IMR-90 (cell line): ENCODE data around the gene SYN1. TPM values are rescaled to one million over a fixed set of nuclear protein-coding genes. Genes with fewer than 3 reads are reported as not detected.

ENCODE experiments used
- ATAC-seq: fragments of 200-7000 bp; cut with Tn5 transposase; 2 replicates; pipeline ENCODE4 v1.9.1; 2020; ENCODE audit warnings: low read depth, mild to moderate bottlenecking, moderate library complexity
- BruUV-seq: library from RNA; stranded (reverse); fragments of 400-500 nt; replicated peaks from 2 replicates; lab custom pipeline; 2021; lab: Mats Ljungman, UMichigan
- CTCF ChIA-PET: fragments of 300-600 bp; formaldehyde crosslinking; extraction: SDS; loops from one replicate; lab custom pipeline; 2021; ENCODE audit warnings: antibody characterized with exemption; lab: Yijun Ruan, JAX
- POLR2A ChIA-PET: fragments of 300-600 bp; sonication (Branson Sonifier 250); formaldehyde crosslinking; loops from one replicate; lab custom pipeline; 2022; ENCODE audit warnings: antibody characterized with exemption; ENCODE audit not compliant: unreplicated experiment; lab: Charles Lee
- DNase-seq: peaks from one replicate; pipeline ENCODE4 v3.0.0; 2013
- H2AFZ ChIP-seq: replicated peaks from 2 replicates; pipeline ENCODE3; 2013; ENCODE audit warnings: low read length, mild to moderate bottlenecking; ENCODE audit not compliant: poor library complexity
- H2AK5ac ChIP-seq: 2 replicates; pipeline ENCODE4 v1.6.1; 2013; ENCODE audit warnings: low read depth, low read length, inconsistent platforms
- H2AK9ac ChIP-seq: replicated peaks from 2 replicates; pipeline ENCODE3; 2013; ENCODE audit warnings: mild to moderate bottlenecking, low read depth, low read length, moderate library complexity; ENCODE audit not compliant: poor library complexity
- H2BK120ac ChIP-seq: 2 replicates; pipeline ENCODE4 v1.6.1; 2013; ENCODE audit warnings: low read depth, low read length, inconsistent platforms
- H2BK15ac ChIP-seq: 3 replicates; pipeline ENCODE4 v1.6.1; 2013; ENCODE audit warnings: low read depth, low read length, inconsistent platforms
- H2BK20ac ChIP-seq: 2 replicates; pipeline ENCODE4 v1.6.1; 2013; ENCODE audit warnings: low read depth, mild to moderate bottlenecking, inconsistent platforms, low read length, moderate library complexity
- H2BK5ac ChIP-seq: 2 replicates; pipeline ENCODE4 v1.6.1; 2013; ENCODE audit warnings: mild to moderate bottlenecking, low read depth, low read length, inconsistent platforms; ENCODE audit not compliant: poor library complexity, severe bottlenecking
- H3K14ac ChIP-seq: replicated peaks from 2 replicates; pipeline ENCODE4 v1.6.1; 2013; ENCODE audit warnings: low read depth, low read length, inconsistent platforms
- H3K18ac ChIP-seq: 2 replicates; pipeline ENCODE4 v1.6.1; 2013; ENCODE audit warnings: low read depth, low read length, control low read depth
- H3K23ac ChIP-seq: 2 replicates; pipeline ENCODE4 v1.6.1; 2013; ENCODE audit warnings: low read depth, low read length, inconsistent platforms
- H3K27ac ChIP-seq: 2 replicates; pipeline ENCODE4 v1.5.1; 2013; ENCODE audit warnings: mild to moderate bottlenecking, control low read depth, low read length; ENCODE audit not compliant: insufficient read depth
- H3K27me3 ChIP-seq: 2 replicates; pipeline ENCODE4 v1.6.1; 2013; ENCODE audit warnings: low read length; ENCODE audit not compliant: control insufficient read depth, insufficient read depth
- H3K36me3 ChIP-seq: 2 replicates; pipeline ENCODE4 v1.6.1; 2013; ENCODE audit warnings: low read length, mixed read lengths; ENCODE audit not compliant: control insufficient read depth, insufficient read depth
- H3K4ac ChIP-seq: 2 replicates; pipeline ENCODE4 v1.6.1; 2013; ENCODE audit warnings: low read depth, low read length, inconsistent platforms
- H3K4me1 ChIP-seq: 2 replicates; pipeline ENCODE4 v1.6.1; 2013; ENCODE audit warnings: low read length, mixed read lengths; ENCODE audit not compliant: control insufficient read depth, insufficient read depth
- H3K4me2 ChIP-seq: 2 replicates; pipeline ENCODE4 v1.6.1; 2013; ENCODE audit warnings: low read depth, mild to moderate bottlenecking, control low read depth, low read length, moderate library complexity
- H3K4me3 ChIP-seq: 2 replicates; pipeline ENCODE4 v1.5.1; 2013; ENCODE audit warnings: low read depth, mild to moderate bottlenecking, control low read depth, low read length, moderate library complexity; ENCODE audit not compliant: insufficient read depth
- H3K56ac ChIP-seq: 2 replicates; pipeline ENCODE4 v1.6.1; 2013; ENCODE audit warnings: low read length, inconsistent platforms; ENCODE audit not compliant: insufficient read depth; ENCODE audit errors: extremely low read depth
- H3K79me1 ChIP-seq, 2 experiments: 2 replicates each; pipeline ENCODE4 v1.6.1; 2013; ENCODE audit warnings: low read length in 2 of 2, inconsistent platforms in 1 of 2, low read depth in 1 of 2
- H3K9ac ChIP-seq: 2 replicates; pipeline ENCODE4 v1.6.1; 2013; ENCODE audit warnings: low read depth, low read length, control low read depth
- H3K9me1 ChIP-seq: 2 replicates; pipeline ENCODE4 v1.6.1; 2013; ENCODE audit warnings: low read length, inconsistent platforms; ENCODE audit not compliant: insufficient read depth
- H3K9me3 ChIP-seq: 2 replicates; pipeline ENCODE4 v1.6.1; 2013; ENCODE audit warnings: low read length; ENCODE audit not compliant: control insufficient read depth, insufficient read depth
- H4K20me1 ChIP-seq: 2 replicates; pipeline ENCODE4 v1.6.1; 2013; ENCODE audit warnings: low read length, inconsistent platforms; ENCODE audit not compliant: insufficient read depth
- H4K5ac ChIP-seq: 2 replicates; pipeline ENCODE4 v1.6.1; 2013; ENCODE audit warnings: mild to moderate bottlenecking, low read depth, low read length, control low read depth
- H4K8ac ChIP-seq, 2 experiments: 2 replicates each; pipeline ENCODE4 v1.6.1; 2013; ENCODE audit warnings: low read depth in 2 of 2, low read length in 2 of 2, control low read depth in 1 of 2, inconsistent platforms in 1 of 2
- H4K91ac ChIP-seq: 2 replicates; pipeline ENCODE4 v1.6.1; 2013; ENCODE audit warnings: low read depth, low read length, inconsistent platforms; ENCODE audit not compliant: insufficient read depth
- BHLHE40 ChIP-seq: fragments of 150-350 bp; IDR thresholded peaks from 2 replicates; pipeline ENCODE4 v1.6.1; 2016; ENCODE audit warnings: mild to moderate bottlenecking, low read depth, low read length
- CEBPB ChIP-seq: IDR thresholded peaks from 2 replicates; pipeline ENCODE4 v1.6.1; 2012; ENCODE audit warnings: low read depth, low read length, improper control_type of control experiment
- CHD1 ChIP-seq: IDR thresholded peaks from 2 replicates; pipeline ENCODE4 v1.6.1; 2012; ENCODE audit warnings: low read depth, low read length, improper control_type of control experiment
- RCOR1 ChIP-seq: IDR thresholded peaks from 2 replicates; pipeline ENCODE4 v1.6.1; 2012; ENCODE audit warnings: mild to moderate bottlenecking, low read length, improper control_type of control experiment; ENCODE audit not compliant: insufficient replicate concordance
- WGBS, 2 experiments: methylation state at CpG; one replicate each; pipeline versions ENCODE4 v1.1.5 to v1.1.7; 2013; ENCODE audit warnings: missing lambda C conversion rate in 2 of 2; ENCODE audit not compliant: insufficient read length in 1 of 2; ENCODE audit errors: extremely low coverage in 2 of 2; 5-methylcytosine and 5-hydroxymethylcytosine counted together
- dilution Hi-C: fragments of 300-500 bp; cut with HindIII; formaldehyde crosslinking; loops from one replicate; pipeline ENCODE4 v1.14.3; 2018; ENCODE audit warnings: low sequenced_read_pairs; ENCODE audit not compliant: unreplicated experiment
- in situ Hi-C: fragments of 300-500 bp; cut with MboI; formaldehyde crosslinking; loops from 3 replicates; pipeline ENCODE4 v1.14.3; 2019; ENCODE audit warnings: low sequenced_read_pairs, inconsistent platforms, mixed read lengths
- intact Hi-C: fragments of 100-400 bp; cut with micrococcal nuclease; formaldehyde crosslinking; loops from 2 replicates; pipeline ENCODE4 v1.10.0; 2022
- polyA plus RNA-seq, 3 experiments: library from polyadenylated mRNA; depleted of rRNA; stranded (reverse); fragments of >200 nt; gene quantifications; 2 replicates each; pipeline ENCODE4 v1.2.3, GENCODE V29; 2012; ENCODE audit warnings: low replicate concordance in 1 of 3
- total RNA-seq: library from RNA; depleted of rRNA; stranded (reverse); fragments of >200 nt; gene quantifications from 2 replicates; pipeline ENCODE4 v1.2.3, GENCODE V29; 2012
- TF ChIP-seq, protein P1 (sequence below): fragments of 150-350 bp; IDR thresholded peaks from 2 replicates; pipeline ENCODE4 v1.6.1; 2017; ENCODE audit warnings: mild to moderate bottlenecking, antibody characterized with exemption, low read length, low read depth
- TF ChIP-seq, protein P2 (sequence below): fragments of 150-350 bp; IDR thresholded peaks from 2 replicates; pipeline ENCODE4 v1.6.1; 2016; ENCODE audit warnings: low read depth, mild to moderate bottlenecking, low read length, moderate library complexity, borderline replicate concordance

Gene SYN1
- total and polyA plus RNA-seq, 2 of the 4 experiments (the other 2 are of a cell fraction): under 0.01 to 0.56 TPM

DNA sequence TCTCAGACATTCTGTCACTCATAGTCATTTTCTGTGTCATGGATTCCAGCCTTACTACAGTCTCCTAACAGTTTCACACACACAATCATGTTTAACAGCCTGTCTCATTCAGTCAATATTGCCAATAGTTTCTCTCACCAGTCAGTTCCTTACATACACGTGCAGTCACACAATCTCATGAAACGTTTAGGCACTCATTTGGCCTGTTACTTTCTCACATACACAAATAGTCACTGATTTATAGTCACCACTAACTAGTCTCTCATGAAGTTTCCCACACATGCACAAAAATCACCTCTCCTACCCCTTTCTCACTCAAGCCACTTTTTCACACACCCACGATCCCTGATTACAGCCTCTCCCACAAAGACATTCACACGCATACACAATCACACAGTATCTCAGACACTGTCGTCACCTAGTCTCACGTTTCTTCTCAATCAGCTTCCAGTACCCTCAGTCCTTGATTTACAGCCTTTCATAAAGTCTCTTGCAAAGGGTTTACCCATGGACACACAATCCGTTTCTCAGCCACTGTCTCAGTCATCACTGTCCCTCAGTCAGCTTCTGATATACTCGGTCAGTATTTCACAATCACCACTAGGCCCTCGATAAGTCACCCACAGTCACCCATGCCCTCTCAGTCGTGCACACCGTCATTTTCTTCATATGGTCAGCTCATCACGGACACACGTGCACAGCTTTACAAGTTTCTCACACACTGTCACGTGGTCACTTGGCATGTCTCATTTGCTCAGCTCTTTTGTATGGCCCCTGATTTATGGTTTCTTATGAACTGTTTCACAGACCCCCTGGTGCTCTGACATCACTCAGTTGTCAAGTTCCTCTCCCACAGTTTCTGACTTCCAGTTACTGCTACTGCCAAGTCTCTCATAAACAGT is 14.3 kb upstream of the SYN1 start:
- Histone ChIP-seq H3K18ac (no peak overlapping the region), H2AFZ (no peak overlapping the region), H3K36me3 (peaks cover 29% of the 10 kb centered on the region), H2BK15ac (no peak overlapping the region), H4K20me1 (no peaks in the 10 kb centered on the region), H3K27ac (no peak overlapping the region), H3K9me1 (no peaks in the 10 kb centered on the region), H2BK20ac (no peak overlapping the region), H3K14ac (no peak overlapping the region), H3K4me1 (no peaks in the 10 kb centered on the region), H2BK5ac (no peak overlapping the region), H3K4me3 (no peak overlapping the region), H3K4me2 (no peak overlapping the region), H3K56ac (no peak overlapping the region), H4K8ac (no peak overlapping the region), H3K9ac (no peak overlapping the region), H3K79me1 (no peaks in the 10 kb centered on the region), H3K9me3 (peaks cover 2% of the 10 kb centered on the region; the same call in 1 of the 2 replicates), H3K4ac (no peak overlapping the region), H2AK9ac (no peak overlapping the region), H4K5ac (no peak overlapping the region), H2AK5ac (no peak overlapping the region), H3K23ac (no peak overlapping the region), H2BK120ac (no peak overlapping the region), H3K27me3 (no peaks in the 10 kb centered on the region), H4K91ac (no peak overlapping the region)
- in situ Hi-C loops (loop anchor here (25.0 kb wide), 1 partner anchor 422 kb away; the partner anchor contains the start of gene CDK16), intact Hi-C loops (no loop called here), dilution Hi-C loops (no loop called here)
- TF ChIP-seq, protein P1, sequence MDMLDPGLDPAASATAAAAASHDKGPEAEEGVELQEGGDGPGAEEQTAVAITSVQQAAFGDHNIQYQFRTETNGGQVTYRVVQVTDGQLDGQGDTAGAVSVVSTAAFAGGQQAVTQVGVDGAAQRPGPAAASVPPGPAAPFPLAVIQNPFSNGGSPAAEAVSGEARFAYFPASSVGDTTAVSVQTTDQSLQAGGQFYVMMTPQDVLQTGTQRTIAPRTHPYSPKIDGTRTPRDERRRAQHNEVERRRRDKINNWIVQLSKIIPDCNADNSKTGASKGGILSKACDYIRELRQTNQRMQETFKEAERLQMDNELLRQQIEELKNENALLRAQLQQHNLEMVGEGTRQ: peak; percentile 43; the same call in 1 of the 2 replicates
- no peak for TF ChIP-seq RCOR1
- TF ChIP-seq, protein P2, sequence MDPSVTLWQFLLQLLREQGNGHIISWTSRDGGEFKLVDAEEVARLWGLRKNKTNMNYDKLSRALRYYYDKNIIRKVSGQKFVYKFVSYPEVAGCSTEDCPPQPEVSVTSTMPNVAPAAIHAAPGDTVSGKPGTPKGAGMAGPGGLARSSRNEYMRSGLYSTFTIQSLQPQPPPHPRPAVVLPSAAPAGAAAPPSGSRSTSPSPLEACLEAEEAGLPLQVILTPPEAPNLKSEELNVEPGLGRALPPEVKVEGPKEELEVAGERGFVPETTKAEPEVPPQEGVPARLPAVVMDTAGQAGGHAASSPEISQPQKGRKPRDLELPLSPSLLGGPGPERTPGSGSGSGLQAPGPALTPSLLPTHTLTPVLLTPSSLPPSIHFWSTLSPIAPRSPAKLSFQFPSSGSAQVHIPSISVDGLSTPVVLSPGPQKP: no peak
- TF ChIP-seq CEBPB: peak; percentile 83
- TF ChIP-seq BHLHE40: peak; percentile 19; the same call in 1 of the 2 replicates
- TF ChIP-seq CHD1: no peak
- ChIA-PET POLR2A (no interaction called here), CTCF (no interaction called here)
- no TSS peak for BruUV-seq
- no peak for ATAC-seq
- peak; percentile 24 for DNase-seq
- WGBS, 2 experiments: 56% methylated on average over 14 of the region's 14 CpGs; no CpG with 5 or more reads in 1 of the 2 experiments
